ENCODE data around the gene MCRIP2. TPM values are rescaled to one million over a fixed set of nuclear protein-coding genes. Genes with fewer than 3 reads are reported as not detected.
"Not testable (repeated sequence)": the region's sequence is repeated elsewhere in the genome, so short reads cannot be mapped to it uniquely, and the experiment has no call there.

MCRIP2 gene
- total RNA-seq, 1 donor from 2014 or later = 27.0 TPM

DNA sequence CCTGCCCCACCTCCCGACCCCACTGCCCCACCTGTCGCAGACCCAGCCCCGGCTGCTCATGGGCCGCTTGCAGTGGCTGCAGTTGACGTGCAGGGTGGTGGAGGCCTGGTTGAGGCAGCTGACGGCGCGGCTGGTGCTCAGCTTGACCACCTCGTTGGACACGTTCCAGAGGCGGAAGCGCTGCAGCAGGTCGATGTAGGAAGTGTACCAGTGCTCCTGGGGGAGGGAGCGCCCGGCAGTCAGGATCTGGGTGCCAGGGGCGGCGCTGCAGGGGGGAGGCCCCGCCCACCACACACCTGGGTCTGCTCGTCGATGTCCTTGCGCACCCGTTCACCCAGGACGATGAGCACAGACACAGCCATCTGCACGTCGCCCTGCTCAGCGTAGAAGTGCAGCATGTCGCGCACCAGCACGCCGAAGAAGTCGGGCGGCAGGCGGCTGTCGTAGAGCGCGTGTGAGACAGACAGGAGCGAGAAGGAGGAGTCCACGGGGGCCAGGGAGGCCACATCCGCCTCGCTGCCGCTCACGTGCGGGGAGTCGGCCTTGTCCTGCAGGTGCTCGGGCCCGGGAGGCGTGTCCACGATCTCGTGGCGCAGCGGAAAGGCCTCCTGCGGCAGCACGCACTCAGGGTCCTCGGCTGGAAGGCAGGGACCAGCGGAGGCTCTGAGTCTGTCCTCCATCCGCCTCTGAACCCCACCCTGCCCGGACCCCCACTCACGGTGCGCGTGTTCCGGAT lies 43.5 kb downstream of the MCRIP2 start:
- no peak for DNase-seq (ENCODE audit: extremely low spot score in 2 of 2)
- intact Hi-C loops (cut with DNase I) = no loop called here
- Histone ChIP-seq H3K27me3 (no peaks in the 10 kb centered on the region), H3K4me1 (peaks cover 64% of the 10 kb centered on the region), H3K4me3 (peak overlapping the region; percentile 60 to 92), H3K36me3 (peaks cover 0 to 29% of the 10 kb centered on the region in 2 donors), H3K27ac (peak overlapping the region; percentile 67), H3K9me3 (no peaks in the 10 kb centered on the region)
- TF ChIP-seq POLR2A (IDR thresholded peaks at IDR 0.05) = no peak
- TF ChIP-seq, protein P1, sequence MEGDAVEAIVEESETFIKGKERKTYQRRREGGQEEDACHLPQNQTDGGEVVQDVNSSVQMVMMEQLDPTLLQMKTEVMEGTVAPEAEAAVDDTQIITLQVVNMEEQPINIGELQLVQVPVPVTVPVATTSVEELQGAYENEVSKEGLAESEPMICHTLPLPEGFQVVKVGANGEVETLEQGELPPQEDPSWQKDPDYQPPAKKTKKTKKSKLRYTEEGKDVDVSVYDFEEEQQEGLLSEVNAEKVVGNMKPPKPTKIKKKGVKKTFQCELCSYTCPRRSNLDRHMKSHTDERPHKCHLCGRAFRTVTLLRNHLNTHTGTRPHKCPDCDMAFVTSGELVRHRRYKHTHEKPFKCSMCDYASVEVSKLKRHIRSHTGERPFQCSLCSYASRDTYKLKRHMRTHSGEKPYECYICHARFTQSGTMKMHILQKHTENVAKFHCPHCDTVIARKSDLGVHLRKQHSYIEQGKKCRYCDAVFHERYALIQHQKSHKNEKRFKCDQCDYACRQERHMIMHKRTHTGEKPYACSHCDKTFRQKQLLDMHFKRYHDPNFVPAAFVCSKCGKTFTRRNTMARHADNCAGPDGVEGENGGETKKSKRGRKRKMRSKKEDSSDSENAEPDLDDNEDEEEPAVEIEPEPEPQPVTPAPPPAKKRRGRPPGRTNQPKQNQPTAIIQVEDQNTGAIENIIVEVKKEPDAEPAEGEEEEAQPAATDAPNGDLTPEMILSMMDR (IDR thresholded peaks at IDR 0.05) = no peak
- no peak for TF ChIP-seq POLR2AphosphoS5 (IDR thresholded peaks at IDR 0.05; ENCODE audit: insufficient read depth in 1 of 2, low read depth in 1 of 2)

DNA sequence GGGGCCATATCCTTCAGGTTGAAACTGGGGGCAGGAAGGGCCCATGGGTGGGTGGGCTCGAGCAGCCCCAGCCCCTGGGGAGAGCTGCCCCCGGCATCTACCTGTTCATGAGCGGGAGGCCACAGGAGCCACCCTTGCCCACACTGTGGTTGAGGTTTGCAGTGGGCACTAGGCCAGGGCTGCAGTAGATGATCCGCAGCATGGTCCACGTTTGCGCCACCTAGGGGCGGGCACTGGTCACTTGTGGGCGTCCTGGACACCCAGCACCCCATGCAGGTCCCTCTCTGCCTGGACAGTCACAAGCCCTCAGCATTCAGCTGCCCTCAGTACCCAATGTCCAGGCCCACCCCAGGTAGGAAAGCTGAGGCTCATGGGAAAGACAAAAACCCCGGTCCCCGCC lies 44.3 kb downstream of the MCRIP2 start:
- no peak overlapping the region for H3K4me3 ChIP-seq
- H3K36me3 ChIP-seq = peaks cover 0 to 29% of the 10 kb centered on the region in 2 donors
- DNase-seq (ENCODE audit: extremely low spot score in 2 of 2) = no peak
- H3K27me3 ChIP-seq = no peaks in the 10 kb centered on the region
- no peaks in the 10 kb centered on the region for H3K9me3 ChIP-seq
- intact Hi-C loops (cut with DNase I) = no loop called here
- peaks cover 68% of the 10 kb centered on the region for H3K4me1 ChIP-seq
- TF ChIP-seq POLR2AphosphoS5 (IDR thresholded peaks at IDR 0.05; ENCODE audit: insufficient read depth in 1 of 2, low read depth in 1 of 2) (no peak), POLR2A (IDR thresholded peaks at IDR 0.05) (no peak)
- TF ChIP-seq, protein P1 (IDR thresholded peaks at IDR 0.05) = no peak
- H3K27ac ChIP-seq = no peak overlapping the region

DNA sequence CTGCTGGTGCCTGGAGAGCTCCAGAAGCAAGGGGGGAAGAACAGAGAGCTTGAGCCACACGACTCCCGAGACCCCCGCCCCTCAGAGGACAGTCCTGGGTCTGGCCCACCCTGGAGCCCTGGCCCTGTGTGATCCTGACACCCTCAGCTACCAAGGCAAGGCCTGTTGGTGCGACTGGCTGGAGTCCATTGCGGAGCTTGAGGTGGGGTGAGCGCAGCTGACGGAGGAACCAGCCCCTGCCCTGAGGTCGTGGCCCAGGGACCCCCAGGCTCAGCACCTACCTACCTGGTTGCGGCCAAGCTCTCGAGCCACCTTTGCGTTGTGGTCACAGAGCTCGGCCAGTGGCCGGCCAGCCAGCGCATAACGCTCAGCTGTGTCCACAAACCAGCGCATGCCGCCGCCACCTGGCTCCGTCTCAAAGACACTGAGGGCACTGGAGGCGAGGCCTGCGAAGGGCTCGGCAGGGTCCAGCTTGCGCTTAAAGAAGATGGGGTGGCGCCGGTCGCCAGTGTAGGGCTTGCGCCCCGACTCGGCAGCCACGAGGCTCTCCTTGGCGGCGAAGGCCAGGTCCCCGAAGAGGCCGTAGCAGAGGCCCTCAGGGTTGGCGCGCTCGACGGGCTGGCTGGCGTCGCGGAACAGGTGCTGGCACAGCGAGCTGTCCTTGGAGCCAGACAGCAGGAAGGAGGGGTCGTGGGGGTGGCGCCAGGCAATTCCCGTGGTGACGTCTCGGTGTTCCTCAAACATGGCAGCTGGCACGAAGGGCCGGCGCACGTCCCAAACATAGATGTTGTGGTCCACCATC lies 45.0 kb downstream of the MCRIP2 start:
- H3K9me3 ChIP-seq = no peaks in the 10 kb centered on the region
- no peak for DNase-seq (ENCODE audit: extremely low spot score in 2 of 2)
- intact Hi-C loops (cut with DNase I) = no loop called here
- TF ChIP-seq POLR2AphosphoS5 (IDR thresholded peaks at IDR 0.05; ENCODE audit: insufficient read depth in 1 of 2, low read depth in 1 of 2) (no peak), POLR2A (IDR thresholded peaks at IDR 0.05) (no peak)
- H3K4me1 ChIP-seq = peaks cover 63% of the 10 kb centered on the region
- H3K4me3 ChIP-seq = no peak overlapping the region
- peaks cover 0 to 28% of the 10 kb centered on the region in 2 donors for H3K36me3 ChIP-seq
- no peaks in the 10 kb centered on the region for H3K27me3 ChIP-seq
- H3K27ac ChIP-seq = no peak overlapping the region

DNA sequence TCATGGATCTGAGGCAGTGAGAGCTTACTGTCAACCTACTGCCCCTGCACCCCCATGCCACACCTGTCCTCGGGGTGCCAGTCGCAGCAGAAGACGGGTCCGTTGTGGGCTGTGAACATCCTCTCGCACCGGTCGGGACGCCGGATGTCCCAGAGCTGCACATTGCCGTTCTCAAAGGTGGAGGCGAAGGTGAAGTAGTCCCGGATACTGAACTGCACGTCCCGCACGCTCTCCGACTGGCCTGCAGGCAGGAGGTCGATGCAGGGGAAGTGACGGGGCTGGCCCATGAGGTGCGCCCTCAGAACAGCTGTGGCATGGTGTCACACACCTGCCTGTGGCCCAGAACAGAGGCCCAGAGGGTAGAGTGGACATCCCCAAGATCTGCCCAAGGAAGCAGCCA lies 45.9 kb downstream of the MCRIP2 start:
- no peaks in the 10 kb centered on the region for H3K27me3 ChIP-seq
- H3K27ac ChIP-seq = no peak overlapping the region
- TF ChIP-seq POLR2A (IDR thresholded peaks at IDR 0.05) = no peak
- no peak overlapping the region for H3K4me3 ChIP-seq
- H3K36me3 ChIP-seq = peaks cover 0 to 19% of the 10 kb centered on the region in 2 donors
- peaks cover 55% of the 10 kb centered on the region for H3K4me1 ChIP-seq
- no peak for DNase-seq (ENCODE audit: extremely low spot score in 2 of 2)
- intact Hi-C loops (cut with DNase I) = no loop called here
- no peaks in the 10 kb centered on the region for H3K9me3 ChIP-seq

DNA sequence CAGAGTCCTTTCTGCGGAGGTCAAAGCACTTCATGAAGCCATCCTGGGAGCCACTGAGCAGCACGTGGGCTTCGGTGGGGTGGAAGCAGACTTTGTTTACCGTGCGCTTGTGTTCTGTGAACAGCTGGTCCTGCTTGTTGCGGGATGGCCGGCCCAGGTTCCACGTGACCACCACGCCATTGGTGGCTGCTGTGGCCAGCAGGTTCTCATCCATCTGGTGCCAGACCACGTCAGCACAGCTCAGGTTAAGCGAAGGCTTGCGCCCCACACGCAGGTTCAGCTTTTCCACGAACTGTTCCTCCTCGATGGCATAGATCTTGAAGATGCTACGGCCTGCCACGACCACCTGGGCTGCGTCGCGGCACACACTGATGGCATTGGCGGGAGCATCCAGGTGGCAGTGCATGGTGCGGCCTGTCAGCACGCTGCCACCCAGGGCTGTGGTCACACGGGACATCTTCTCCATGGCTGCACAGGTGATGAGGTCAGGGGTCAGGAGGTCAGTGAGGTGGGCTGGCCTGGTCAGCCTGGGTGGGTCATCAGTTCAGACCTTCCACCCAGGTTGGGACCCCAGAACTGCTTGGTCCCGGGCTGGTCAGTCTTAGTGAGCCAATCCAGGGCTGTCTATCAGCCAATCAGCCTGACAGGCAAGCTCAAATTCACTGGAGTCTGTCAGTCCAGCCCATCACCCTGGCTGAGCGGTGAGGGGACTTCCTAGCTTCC lies 47.7 kb downstream of the MCRIP2 start:
- Histone ChIP-seq H3K4me3 (peak overlapping the region; percentile 63 to 94), H3K4me1 (peaks cover 54% of the 10 kb centered on the region), H3K9me3 (no peaks in the 10 kb centered on the region), H3K27ac (peak overlapping the region; percentile 69), H3K27me3 (peaks cover 9% of the 10 kb centered on the region), H3K36me3 (peaks cover 0 to 12% of the 10 kb centered on the region in 2 donors)
- intact Hi-C loops (cut with DNase I) = no loop called here
- no peak for DNase-seq (ENCODE audit: extremely low spot score in 2 of 2)
- TF ChIP-seq POLR2AphosphoS5 (IDR thresholded peaks at IDR 0.05; ENCODE audit: insufficient read depth in 1 of 2, low read depth in 1 of 2) (no peak), POLR2A (IDR thresholded peaks at IDR 0.05) (no peak)
- TF ChIP-seq, protein P1 (IDR thresholded peaks at IDR 0.05) = no peak

DNA sequence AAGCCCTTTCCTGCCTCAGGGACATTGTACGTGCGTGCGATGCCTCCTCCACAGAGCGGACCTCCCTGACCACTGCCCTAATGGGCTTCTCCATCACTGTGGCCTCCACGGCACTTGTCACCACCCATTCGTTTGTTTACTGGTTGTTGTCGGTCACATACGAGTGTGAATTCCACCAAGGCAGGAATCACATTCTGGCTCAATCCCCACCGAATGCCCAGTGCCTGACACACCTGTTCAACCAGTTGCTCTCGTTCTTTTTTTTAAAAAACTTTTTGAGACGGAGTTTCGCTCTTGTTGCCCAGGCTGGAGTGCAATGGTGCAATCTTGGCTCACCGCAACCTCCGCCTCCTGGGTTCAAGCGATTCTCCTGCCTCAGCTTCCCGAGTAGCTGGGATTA lies 49.6 kb downstream of the MCRIP2 start:
- H3K36me3 ChIP-seq; DNase-seq (ENCODE audit: extremely low spot score in 2 of 2); intact Hi-C loops (cut with DNase I); H3K9me3 ChIP-seq; H3K4me3 ChIP-seq; H3K27ac ChIP-seq; H3K27me3 ChIP-seq: not testable (repeated sequence)
- peaks cover 57% of the 10 kb centered on the region for H3K4me1 ChIP-seq
